HG03575 (cell line): Measurements from ENCODE around the gene ICAM2.

ENCODE experiments used
- ATAC-seq: cut with Tn5 transposase; IDR thresholded peaks from one replicate; pipeline ENCODE4 v1.9.1; 2021; ENCODE audit not compliant: unreplicated experiment, insufficient number of reproducible peaks, low FRiP score; ENCODE audit errors: extremely low read depth

The ICAM2 gene

GRCh38 chr17:63960006-63960405 lies 60.4 kb downstream of the ICAM2 start:
- no peak for ATAC-seq

DNA sequence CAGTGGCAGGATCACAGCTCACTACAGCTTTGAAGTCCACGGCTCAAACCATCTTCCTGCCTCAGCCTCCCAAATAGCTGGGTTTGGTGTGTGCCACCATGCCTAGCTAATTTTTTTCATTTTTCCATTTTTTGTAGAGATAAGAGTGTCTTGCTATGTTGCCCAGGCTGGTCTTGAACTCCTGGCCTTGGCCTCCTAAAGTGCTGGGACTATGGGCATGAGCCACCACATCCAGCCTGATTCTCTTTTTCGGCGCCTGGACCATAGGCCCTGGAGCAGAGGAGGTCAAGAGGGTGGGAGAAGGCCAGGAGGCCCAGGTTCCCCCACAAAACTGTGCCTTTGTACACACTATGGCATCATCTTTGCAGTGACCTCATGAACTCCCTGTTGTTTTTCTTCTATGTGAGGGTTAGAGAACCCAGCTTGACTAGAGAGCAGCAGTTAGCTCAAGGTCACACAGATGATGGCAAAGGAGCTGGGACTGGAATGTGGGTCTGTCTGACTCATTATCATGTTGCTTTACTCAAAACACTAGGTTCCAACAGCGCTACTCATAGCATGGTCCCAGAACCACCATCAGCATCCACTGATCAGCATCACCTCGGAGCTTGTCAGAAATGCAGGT lies 64.0 kb downstream of the ICAM2 start:
- ATAC-seq, result no peak

GRCh38 chr17:63955791-63956190 lies 64.6 kb downstream of the ICAM2 start:
- ATAC-seq, result no peak

- no peak for ATAC-seq
Observed at GRCh38 chr17:63955232-63955631, 65.2 kb downstream of the ICAM2 start.

DNA sequence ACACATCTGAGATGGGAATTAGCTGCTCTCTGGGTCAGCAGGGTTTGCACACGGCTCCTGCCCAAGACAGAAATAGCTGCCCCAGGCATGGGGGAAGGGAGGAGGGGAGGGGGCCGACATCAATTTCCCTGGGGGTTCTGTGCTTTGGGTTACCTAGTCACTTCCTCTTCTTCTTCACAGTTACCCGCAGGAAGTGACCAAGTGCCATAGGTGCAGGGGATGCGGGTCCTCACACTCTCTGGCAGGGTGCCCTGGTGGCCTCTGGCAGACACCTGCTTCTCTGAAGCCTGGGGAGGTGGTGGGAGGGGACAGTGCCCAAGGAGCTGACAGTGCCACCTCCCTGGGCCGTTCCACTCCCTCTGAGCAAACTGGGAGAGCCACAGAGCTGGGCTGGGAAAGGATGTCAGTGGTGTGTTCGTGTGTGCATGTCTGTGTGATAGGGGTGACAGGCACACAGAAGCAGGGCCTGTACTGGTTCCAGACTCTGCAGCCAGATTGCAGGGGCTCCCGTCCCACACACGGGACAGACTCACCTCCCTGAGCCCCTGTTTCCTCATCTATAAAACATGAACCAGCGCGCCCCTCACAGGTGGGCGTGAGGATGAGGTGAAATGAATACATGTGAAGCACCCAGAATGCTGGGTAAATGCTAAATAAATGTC lies 65.9 kb downstream of the ICAM2 start:
- no peak for ATAC-seq
